ENCODE measurements around the gene DLGAP4. TPM values are rescaled to one million over a fixed set of nuclear protein-coding genes. Genes with fewer than 3 reads are reported as not detected.

Gene DLGAP4
- total and polyA plus RNA-seq, 2 of the 13 experiments (the other 11 are each of a cell fraction or from before 2014, with no cell fraction given), result 15.2 to 26.7 TPM

DNA sequence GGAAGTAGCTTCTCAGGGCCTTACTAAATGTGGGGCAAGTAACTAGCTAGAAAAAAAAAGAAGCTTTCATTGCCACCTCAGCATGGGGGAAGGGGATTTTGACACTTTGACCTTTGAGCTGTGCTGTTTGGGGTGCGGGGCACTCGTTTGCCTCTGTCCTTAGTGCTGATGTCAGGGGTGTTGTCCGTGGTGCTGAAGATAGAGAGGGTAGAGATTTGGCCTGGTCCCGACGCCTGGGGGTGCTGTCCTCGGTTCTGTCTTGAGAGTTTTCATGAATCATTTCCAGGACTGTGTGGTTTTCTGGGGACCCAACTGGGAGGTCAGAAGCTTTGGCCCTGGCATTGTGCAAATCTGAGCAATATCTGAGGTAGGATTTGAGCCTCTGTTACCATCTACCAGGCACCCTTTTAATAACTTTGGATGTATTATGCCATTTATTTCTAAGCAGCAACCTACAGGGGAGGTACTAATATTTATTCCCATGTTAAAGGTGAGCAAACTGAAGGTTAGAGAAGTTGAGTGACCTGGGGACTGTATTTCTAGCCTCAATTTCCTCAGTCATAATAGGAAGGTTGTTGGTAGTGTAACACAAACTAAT is 78.0 kb downstream of the DLGAP4 start (continued):
- TF ChIP-seq REST (IDR thresholded peaks at IDR 0.05; ENCODE audit: borderline replicate concordance in 1 of 2, low read depth in 1 of 2, low read length in 2 of 2) (peak in 1 of 2 experiments; percentile 99), BHLHE40 (IDR thresholded peaks at IDR 0.05; ENCODE audit: low read length) (no peak), NR2F2 (IDR thresholded peaks at IDR 0.05; ENCODE audit: borderline replicate concordance, low read depth) (peak; percentile 41; the same call in 1 of the 2 replicates), GZF1 (CRISPR knock-in tag; IDR thresholded peaks at IDR 0.05) (peak; percentile 97), ZNF737 (CRISPR knock-in tag; IDR thresholded peaks at IDR 0.05; ENCODE audit: borderline replicate concordance) (peak; percentile 100), HNRNPLL (IDR thresholded peaks at IDR 0.05; ENCODE audit: low read depth, low read length, poor library complexity, severe bottlenecking) (no peak), ZNF614 (CRISPR knock-in tag; IDR thresholded peaks at IDR 0.05; ENCODE audit: borderline replicate concordance) (peak; percentile 100), ZNF235 (CRISPR knock-in tag; IDR thresholded peaks at IDR 0.05; ENCODE audit: borderline replicate concordance) (peak; percentile 100), ZNF660 (CRISPR knock-in tag; IDR thresholded peaks at IDR 0.05; ENCODE audit: borderline replicate concordance, low read depth) (peak; percentile 99), SRF (IDR thresholded peaks at IDR 0.05; ENCODE audit: low read depth, low read length) (no peak), GMEB2 (CRISPR knock-in tag; IDR thresholded peaks at IDR 0.05; ENCODE audit: low read depth) (peak; percentile 86), ZNF713 (CRISPR knock-in tag; IDR thresholded peaks at IDR 0.05) (peak; percentile 93; the same call in 1 of the 2 replicates), POLR2G (IDR thresholded peaks at IDR 0.05; ENCODE audit: low read depth, low read length) (no peak), HNF1B (CRISPR knock-in tag; IDR thresholded peaks at IDR 0.05) (peak; percentile 95), ZZZ3 (CRISPR knock-in tag; IDR thresholded peaks at IDR 0.05; ENCODE audit: borderline replicate concordance) (peak; percentile 98), ZNF720 (CRISPR knock-in tag; IDR thresholded peaks at IDR 0.05) (peak; percentile 100), JARID2 (CRISPR knock-in tag; IDR thresholded peaks at IDR 0.05; ENCODE audit: insufficient replicate concordance) (peak; percentile 100), ZNF772 (CRISPR knock-in tag; IDR thresholded peaks at IDR 0.05) (peak; percentile 100), MATR3 (CRISPR knock-in tag; IDR thresholded peaks at IDR 0.05) (no peak), MYNN (CRISPR knock-in tag; IDR thresholded peaks at IDR 0.05; ENCODE audit: low read depth) (peak; percentile 99), HNF4A (CRISPR knock-in tag; IDR thresholded peaks at IDR 0.05) (peak; percentile 96)
- TF ChIP-seq, protein P1, sequence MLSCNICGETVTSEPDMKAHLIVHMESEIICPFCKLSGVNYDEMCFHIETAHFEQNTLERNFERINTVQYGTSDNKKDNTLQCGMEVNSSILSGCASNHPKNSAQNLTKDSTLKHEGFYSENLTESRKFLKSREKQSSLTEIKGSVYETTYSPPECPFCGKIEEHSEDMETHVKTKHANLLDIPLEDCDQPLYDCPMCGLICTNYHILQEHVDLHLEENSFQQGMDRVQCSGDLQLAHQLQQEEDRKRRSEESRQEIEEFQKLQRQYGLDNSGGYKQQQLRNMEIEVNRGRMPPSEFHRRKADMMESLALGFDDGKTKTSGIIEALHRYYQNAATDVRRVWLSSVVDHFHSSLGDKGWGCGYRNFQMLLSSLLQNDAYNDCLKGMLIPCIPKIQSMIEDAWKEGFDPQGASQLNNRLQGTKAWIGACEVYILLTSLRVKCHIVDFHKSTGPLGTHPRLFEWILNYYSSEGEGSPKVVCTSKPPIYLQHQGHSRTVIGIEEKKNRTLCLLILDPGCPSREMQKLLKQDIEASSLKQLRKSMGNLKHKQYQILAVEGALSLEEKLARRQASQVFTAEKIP (CRISPR knock-in tag; IDR thresholded peaks at IDR 0.05; ENCODE audit: borderline replicate concordance), result peak; percentile 98

Measured in HepG2 (cell line).